HFF-Myc (cell line): ENCODE results near the gene SOCS6.

Source experiments
- DNase-seq: peaks from one replicate; pipeline ENCODE4 v3.0.0-alpha.2; 2011; ENCODE audit warnings: low read depth; ENCODE audit errors: extremely low read depth
- H3K4me3 ChIP-seq: replicated peaks from 2 replicates; pipeline ENCODE4 v1.5.1; 2011; ENCODE audit warnings: low read depth, mild to moderate bottlenecking, control low read depth, low read length
- CTCF ChIP-seq: IDR thresholded peaks from 2 replicates; pipeline ENCODE4 v1.5.1; 2012; ENCODE audit warnings: mild to moderate bottlenecking, low read depth, low read length, control low read depth; ENCODE audit errors: missing control alignments

SOCS6 gene

GRCh38 chr18:70295192-70296188 lies 6.6 kb downstream of the SOCS6 start:
- H3K4me3 ChIP-seq = no peak overlapping the region
- no peak for DNase-seq
- TF ChIP-seq CTCF = no peak

- DNase-seq = no peak
- H3K4me3 ChIP-seq = no peak overlapping the region
- TF ChIP-seq CTCF = no peak
Measured at GRCh38 chr18:70296289-70296688, 7.4 kb downstream of the SOCS6 start.

GRCh38 chr18:70296781-70297180 lies 7.9 kb downstream of the SOCS6 start:
- DNase-seq = no peak
- H3K4me3 ChIP-seq = no peak overlapping the region
- TF ChIP-seq CTCF = no peak

- no peak for TF ChIP-seq CTCF
- DNase-seq = no peak
- no peak overlapping the region for H3K4me3 ChIP-seq
Measured at GRCh38 chr18:70299393-70299792, 10.5 kb downstream of the SOCS6 start.

- no peak for TF ChIP-seq CTCF
- no peak overlapping the region for H3K4me3 ChIP-seq
- no peak for DNase-seq
Measured at GRCh38 chr18:70301667-70302066, 12.8 kb downstream of the SOCS6 start.

GRCh38 chr18:70308555-70309294 lies 19.9 kb downstream of the SOCS6 start:
- TF ChIP-seq CTCF = no peak
- no peak for DNase-seq

More at GRCh38 chr18:70308555-70309294, 19.9 kb downstream of the SOCS6 start:
- H3K4me3 ChIP-seq = no peak overlapping the region
